Effector memory CD8-positive, alpha-beta T cell (primary cell): ENCODE measurements around the gene UBE4A.

ENCODE experiments used
- ATAC-seq: fragments of 150-1000 bp; cut with Tn5 transposase; replicated peaks from 2 replicates; pipeline ENCODE4 v1.10.0; 2021; ENCODE audit warnings: mild to moderate bottlenecking, moderate library complexity
- DNase-seq, 3 experiments: peaks; one replicate each; pipeline ENCODE4 v3.0.0; 2021
- H3K27ac Mint-ChIP-seq, 2 donors: one replicate each; pipeline ENCODE4 v1.8.0; 2022; ENCODE audit warnings: mild to moderate bottlenecking in 2 of 2, mixed read lengths in 2 of 2, moderate library complexity in 2 of 2
- H3K27me3 Mint-ChIP-seq, 2 donors: one replicate each; pipeline ENCODE4 v1.8.0; 2022; ENCODE audit warnings: mixed read lengths in 2 of 2
- H3K36me3 Mint-ChIP-seq: one replicate; pipeline ENCODE4 v1.8.0; 2022; ENCODE audit warnings: mild to moderate bottlenecking, moderate library complexity, mixed read lengths; ENCODE audit not compliant: insufficient read depth
- H3K4me1 Mint-ChIP-seq, 2 donors: one replicate each; pipeline ENCODE4 v1.8.0; 2022; ENCODE audit warnings: low read depth in 2 of 2, mixed read lengths in 2 of 2
- H3K4me3 Mint-ChIP-seq, 2 donors: one replicate each; pipeline ENCODE4 v1.8.0; 2022; ENCODE audit warnings: mild to moderate bottlenecking in 2 of 2, mixed read lengths in 2 of 2, moderate library complexity in 2 of 2
- H3K9me3 Mint-ChIP-seq, 2 donors: one replicate each; pipeline ENCODE4 v1.8.0; 2022; ENCODE audit warnings: mixed read lengths in 2 of 2

The UBE4A gene

DNA sequence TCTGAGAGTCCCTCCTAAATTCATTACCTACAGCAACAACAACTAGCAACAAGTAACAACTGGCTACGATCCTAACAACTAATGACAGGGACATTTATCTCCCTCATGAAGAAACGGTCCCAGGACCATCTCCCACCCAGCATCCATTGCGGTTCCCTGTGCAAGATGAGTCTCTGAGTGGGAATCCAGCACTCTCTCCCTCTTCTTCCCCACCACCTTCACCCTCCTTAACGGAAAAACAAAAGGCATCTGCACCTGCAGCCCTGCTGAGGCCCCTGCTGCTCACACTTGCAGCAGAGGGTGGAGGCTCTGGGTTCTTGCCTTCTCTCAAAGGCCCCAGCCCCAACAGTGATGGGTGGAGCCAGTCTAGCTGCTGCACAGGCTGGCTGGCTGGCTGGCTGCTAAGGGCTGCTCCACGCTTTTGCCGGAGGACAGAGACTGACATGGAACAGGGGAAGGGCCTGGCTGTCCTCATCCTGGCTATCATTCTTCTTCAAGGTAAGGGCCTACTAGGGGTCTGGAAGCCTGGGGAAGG lies 15.4 kb upstream of the UBE4A start, which contains the start of gene CD3G:
Gene CD3G, plus strand, starts transcription at position 364 of the 535 bp plus-strand sequence. Its CDS starts 80 bp downstream, at position 444.
- Mint-ChIP-seq H3K27me3 (no peaks in the 10 kb centered on the region), H3K4me1 (peaks cover 70 to 86% of the 10 kb centered on the region in 2 donors), H3K9me3 (no peaks in the 10 kb centered on the region), H3K36me3 (peaks cover 45% of the 10 kb centered on the region), H3K4me3 (peak within 1 kb of the TSS; percentile 73 to 95), H3K27ac (peak within 1 kb of the TSS; percentile 95 to 97)
- DNase-seq (peak; percentile 53 to 59 (median 58)), ATAC-seq (peak; percentile 68)

DNA sequence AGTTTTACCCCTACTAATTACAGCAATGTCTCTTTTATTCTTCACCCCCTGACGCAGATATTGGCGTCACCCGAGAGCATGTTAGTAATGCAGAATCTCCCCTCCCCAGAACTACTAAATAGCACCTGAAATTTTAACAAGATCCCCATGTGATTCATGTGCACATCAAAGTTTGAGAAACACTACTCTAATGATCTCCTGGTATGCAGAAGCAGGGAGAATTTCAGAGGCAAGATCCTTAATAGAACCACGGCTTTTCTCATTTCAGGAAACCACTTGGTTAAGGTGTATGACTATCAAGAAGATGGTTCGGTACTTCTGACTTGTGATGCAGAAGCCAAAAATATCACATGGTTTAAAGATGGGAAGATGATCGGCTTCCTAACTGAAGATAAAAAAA lies 9.9 kb upstream of the UBE4A start:
- no peak for ATAC-seq
- Mint-ChIP-seq H3K27ac (peak overlapping the region in 1 of 2 donors; percentile 89), H3K36me3 (peaks cover 67% of the 10 kb centered on the region), H3K27me3 (no peaks in the 10 kb centered on the region), H3K4me3 (peak overlapping the region in 1 of 2 donors; percentile 8), H3K9me3 (no peaks in the 10 kb centered on the region), H3K4me1 (peaks cover 36 to 61% of the 10 kb centered on the region in 2 donors)
- no peak for DNase-seq

DNA sequence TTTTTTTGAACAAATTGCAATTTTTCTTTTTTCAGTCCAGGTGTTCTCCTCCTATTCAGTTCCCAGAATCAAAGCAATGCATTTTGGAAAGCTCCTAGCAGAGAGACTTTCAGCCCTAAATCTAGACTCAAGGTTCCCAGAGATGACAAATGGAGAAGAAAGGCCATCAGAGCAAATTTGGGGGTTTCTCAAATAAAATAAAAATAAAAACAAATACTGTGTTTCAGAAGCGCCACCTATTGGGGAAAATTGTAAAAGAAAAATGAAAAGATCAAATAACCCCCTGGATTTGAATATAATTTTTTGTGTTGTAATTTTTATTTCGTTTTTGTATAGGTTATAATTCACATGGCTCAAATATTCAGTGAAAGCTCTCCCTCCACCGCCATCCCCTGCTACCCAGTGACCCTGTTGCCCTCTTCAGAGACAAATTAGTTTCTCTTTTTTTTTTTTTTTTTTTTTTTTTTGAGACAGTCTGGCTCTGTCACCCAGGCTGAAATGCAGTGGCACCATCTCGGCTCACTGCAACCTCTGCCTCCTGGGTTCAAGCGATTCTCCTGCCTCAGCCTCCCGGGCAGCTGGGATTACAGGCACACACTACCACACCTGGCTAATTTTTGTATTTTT lies 6.2 kb upstream of the UBE4A start:
- ATAC-seq (peak; percentile 47), DNase-seq (no peak)
- no peaks in the 10 kb centered on the region for H3K9me3 Mint-ChIP-seq
- H3K36me3 Mint-ChIP-seq: peaks cover 67% of the 10 kb centered on the region
- H3K27ac Mint-ChIP-seq: peak overlapping the region; percentile 65 to 80
- no peak overlapping the region for H3K4me3 Mint-ChIP-seq
- peaks cover 10 to 28% of the 10 kb centered on the region in 2 donors for H3K4me1 Mint-ChIP-seq
- H3K27me3 Mint-ChIP-seq: no peaks in the 10 kb centered on the region

DNA sequence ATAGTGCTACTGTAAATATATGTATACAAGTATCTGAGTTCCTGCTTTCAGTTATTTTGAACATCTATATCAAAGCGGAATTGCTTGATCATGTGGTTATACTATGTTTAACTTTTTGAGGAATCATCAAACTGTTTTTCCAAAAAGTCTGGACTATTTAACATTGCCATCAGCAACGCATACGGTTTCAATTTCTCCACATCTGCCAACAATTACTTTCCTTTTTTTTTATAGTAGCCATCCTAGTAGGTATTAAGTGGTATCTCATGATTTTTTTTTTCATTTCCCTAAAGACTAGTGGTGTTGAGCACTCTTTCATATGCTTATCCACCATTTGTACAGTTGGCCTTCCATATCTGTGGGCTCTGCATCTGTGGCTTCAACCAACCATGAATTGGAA lies 1.3 kb upstream of the UBE4A start:
- Mint-ChIP-seq H3K27ac (peak overlapping the region; percentile 96 to 99), H3K27me3 (no peaks in the 10 kb centered on the region), H3K36me3 (peaks cover 37% of the 10 kb centered on the region), H3K4me1 (peaks cover 30 to 42% of the 10 kb centered on the region in 2 donors), H3K4me3 (no peak overlapping the region), H3K9me3 (no peaks in the 10 kb centered on the region)
- no peak for ATAC-seq
- no peak for DNase-seq

DNA sequence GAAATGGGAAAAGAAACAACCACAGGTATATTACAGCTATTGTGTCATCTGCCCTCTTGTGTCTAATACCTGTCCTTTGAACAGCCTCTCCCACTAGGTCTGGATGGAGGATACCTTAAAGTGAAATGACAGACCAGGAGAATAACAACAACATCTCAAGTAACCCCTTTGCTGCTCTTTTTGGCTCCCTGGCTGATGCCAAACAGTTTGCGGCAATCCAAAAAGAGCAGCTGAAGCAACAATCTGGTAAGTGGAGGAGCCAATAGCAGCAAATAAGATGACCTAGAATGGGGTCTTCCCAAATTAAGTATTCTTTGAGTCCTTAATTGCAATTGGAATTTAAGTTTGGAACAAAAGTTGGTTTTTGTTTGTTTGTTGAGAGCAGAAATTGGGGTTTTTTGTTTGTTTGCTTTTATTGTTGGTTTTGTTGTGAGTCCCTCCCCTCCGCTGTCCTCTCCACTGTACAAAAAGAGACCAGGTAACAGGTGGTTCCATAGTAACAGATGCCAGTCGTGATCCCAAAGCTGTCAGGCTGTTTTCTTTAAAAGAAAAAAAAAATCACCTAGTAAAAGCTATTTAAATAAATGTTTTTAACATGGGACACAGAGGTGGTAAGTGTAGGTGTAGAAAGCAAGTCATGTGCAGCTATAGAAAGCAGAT lies 5.7 kb downstream of the UBE4A start:
- DNase-seq (no peak), ATAC-seq (no peak)
- Mint-ChIP-seq H3K27ac (no peak overlapping the region), H3K27me3 (no peaks in the 10 kb centered on the region), H3K4me3 (no peak overlapping the region), H3K9me3 (no peaks in the 10 kb centered on the region), H3K4me1 (peaks cover 21 to 32% of the 10 kb centered on the region in 2 donors), H3K36me3 (peaks cover 66% of the 10 kb centered on the region)

DNA sequence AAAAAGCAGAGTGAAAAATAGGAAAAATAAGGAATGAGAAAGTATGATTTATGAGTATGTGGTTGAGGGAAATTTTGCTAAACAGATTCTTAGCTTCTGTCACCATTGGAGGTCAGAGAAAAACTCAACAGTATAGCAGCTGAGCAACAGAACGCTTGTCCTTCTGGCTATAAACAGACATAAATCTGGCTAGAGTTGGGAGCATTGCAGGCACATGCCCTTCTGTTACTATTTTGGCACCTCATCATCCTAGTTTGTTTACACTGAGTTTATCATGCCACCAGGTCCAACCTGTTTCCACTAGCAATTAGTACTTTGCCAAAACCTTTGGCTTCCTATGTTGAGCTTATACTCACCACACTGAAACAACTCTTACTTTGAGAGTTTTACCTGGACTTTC lies 6.9 kb downstream of the UBE4A start:
- H3K4me1 Mint-ChIP-seq: peaks cover 16 to 28% of the 10 kb centered on the region in 2 donors
- peak overlapping the region in 1 of 2 donors; percentile 16 for H3K27ac Mint-ChIP-seq
- no peak for DNase-seq
- H3K9me3 Mint-ChIP-seq: no peaks in the 10 kb centered on the region
- no peaks in the 10 kb centered on the region for H3K27me3 Mint-ChIP-seq
- H3K4me3 Mint-ChIP-seq: no peak overlapping the region
- ATAC-seq: no peak
- peaks cover 78% of the 10 kb centered on the region for H3K36me3 Mint-ChIP-seq

DNA sequence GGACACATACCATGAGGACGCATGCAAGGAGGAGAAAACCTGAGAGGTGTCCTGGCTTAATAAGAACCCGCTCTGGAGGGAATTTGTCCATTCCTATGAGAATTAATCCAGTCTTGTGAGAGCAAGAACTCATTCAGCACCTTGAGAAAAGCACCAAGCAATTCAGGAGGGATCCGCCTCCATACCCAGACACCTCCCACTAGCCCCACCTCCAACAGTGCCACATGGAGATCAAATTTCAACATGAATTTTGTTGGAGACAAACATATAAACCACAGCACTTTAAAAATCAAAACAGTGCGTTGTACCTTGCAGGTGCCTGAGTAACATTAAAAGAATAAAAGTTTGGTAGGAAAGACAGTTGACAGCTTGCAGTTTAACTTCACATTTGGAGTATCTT lies 11.4 kb downstream of the UBE4A start:
- no peak overlapping the region for H3K27ac Mint-ChIP-seq

DNA sequence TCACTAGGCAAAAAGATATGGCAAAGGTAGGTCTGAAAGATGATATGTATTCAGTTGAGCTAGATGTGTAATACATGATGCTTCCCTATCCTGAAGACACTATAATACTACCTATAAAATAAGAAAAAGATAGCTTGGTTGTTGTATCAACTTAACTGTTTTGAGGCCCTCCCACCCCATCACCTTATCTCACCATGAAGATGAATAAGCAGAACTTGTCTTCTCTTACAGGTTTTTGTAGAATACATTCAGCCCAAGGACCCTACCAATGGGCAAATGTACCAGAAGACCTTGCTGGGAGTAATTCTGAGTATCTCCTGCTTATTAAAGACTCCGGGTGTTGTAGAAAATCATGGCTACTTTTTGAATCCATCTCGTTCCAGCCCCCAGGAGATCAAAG lies 13.9 kb downstream of the UBE4A start:
- no peaks in the 10 kb centered on the region for H3K27me3 Mint-ChIP-seq
- ATAC-seq (no peak), DNase-seq (no peak)
- no peak overlapping the region for H3K4me3 Mint-ChIP-seq
- peaks cover 100% of the 10 kb centered on the region for H3K36me3 Mint-ChIP-seq
- no peak overlapping the region for H3K27ac Mint-ChIP-seq
- H3K9me3 Mint-ChIP-seq: no peaks in the 10 kb centered on the region
- H3K4me1 Mint-ChIP-seq: no peaks in the 10 kb centered on the region

More for the DNA sequence above, 11.4 kb downstream of the UBE4A start:
- Mint-ChIP-seq H3K4me1 (no peaks in the 10 kb centered on the region), H3K4me3 (no peak overlapping the region), H3K36me3 (peaks cover 99% of the 10 kb centered on the region), H3K9me3 (no peaks in the 10 kb centered on the region), H3K27me3 (no peaks in the 10 kb centered on the region)
- ATAC-seq: no peak
- no peak for DNase-seq

DNA sequence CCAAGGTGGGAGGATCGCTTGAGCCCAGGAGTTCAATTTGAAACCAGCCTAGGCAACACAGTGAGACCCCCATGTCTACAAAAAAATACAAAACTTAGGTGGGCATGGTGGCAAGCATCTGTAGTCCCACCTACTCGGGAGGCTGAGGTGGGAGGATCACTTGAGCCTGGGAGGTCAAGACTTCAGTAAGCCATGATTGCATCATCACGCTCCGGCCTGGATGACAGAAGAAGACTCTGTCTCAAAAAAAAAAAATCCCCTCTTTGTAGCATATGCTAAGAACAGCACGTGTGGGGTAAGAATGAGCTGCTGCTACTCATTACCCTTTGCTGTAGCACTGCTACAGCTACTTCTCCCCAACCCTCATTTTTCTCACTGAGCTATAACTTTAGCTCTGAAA lies 14.5 kb downstream of the UBE4A start:
- H3K27me3 Mint-ChIP-seq: no peaks in the 10 kb centered on the region
- peaks cover 100% of the 10 kb centered on the region for H3K36me3 Mint-ChIP-seq
- no peak for ATAC-seq
- no peak for DNase-seq
- H3K27ac Mint-ChIP-seq: no peak overlapping the region
- H3K4me1 Mint-ChIP-seq: no peaks in the 10 kb centered on the region
- no peak overlapping the region for H3K4me3 Mint-ChIP-seq
- no peaks in the 10 kb centered on the region for H3K9me3 Mint-ChIP-seq

DNA sequence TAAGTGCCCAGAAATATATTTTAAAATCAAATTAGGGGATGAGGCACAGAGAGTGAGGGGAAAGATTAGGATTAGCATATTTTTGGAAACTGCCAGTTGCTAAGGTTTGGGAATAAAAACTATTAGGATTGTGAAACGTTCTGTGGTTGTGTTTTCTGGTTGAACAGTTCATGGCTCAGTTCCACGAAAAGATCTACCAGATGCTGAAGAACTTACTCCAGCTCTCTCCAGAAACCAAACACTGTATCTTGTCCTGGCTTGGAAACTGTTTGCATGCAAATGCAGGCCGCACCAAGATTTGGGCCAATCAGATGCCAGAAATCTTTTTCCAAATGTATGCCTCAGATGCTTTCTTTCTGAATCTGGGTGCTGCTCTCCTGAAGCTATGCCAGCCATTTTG lies 15.3 kb downstream of the UBE4A start:
- H3K27ac Mint-ChIP-seq: peak overlapping the region in 1 of 2 donors; percentile 38
- H3K36me3 Mint-ChIP-seq: peaks cover 100% of the 10 kb centered on the region
- ATAC-seq (no peak), DNase-seq (no peak)
- H3K27me3 Mint-ChIP-seq: no peaks in the 10 kb centered on the region
- H3K4me3 Mint-ChIP-seq: no peak overlapping the region
- H3K4me1 Mint-ChIP-seq: no peaks in the 10 kb centered on the region
- no peaks in the 10 kb centered on the region for H3K9me3 Mint-ChIP-seq

DNA sequence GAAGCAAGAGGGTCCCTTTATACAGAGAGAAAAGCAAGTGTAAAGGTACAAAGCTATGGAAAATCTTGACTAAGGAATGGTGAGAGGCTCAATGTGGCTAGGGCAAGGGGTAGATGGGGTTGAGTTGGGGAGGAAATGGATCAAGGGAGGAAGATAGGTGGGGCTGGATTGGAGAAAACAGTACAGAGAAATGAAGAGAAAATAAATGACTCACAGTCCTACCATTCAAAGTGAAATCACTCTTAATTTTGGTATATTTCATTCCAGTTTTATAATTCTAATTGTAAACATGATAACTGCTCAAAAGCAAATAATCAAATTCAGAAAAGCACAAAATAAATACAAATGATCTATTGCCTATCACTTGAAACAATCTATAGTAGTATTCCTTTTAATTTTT lies 16.6 kb downstream of the UBE4A start:
- no peaks in the 10 kb centered on the region for H3K27me3 Mint-ChIP-seq
- no peak for DNase-seq
- H3K4me3 Mint-ChIP-seq: no peak overlapping the region
- no peaks in the 10 kb centered on the region for H3K9me3 Mint-ChIP-seq
- H3K4me1 Mint-ChIP-seq: no peaks in the 10 kb centered on the region
- ATAC-seq: no peak
- peaks cover 91% of the 10 kb centered on the region for H3K36me3 Mint-ChIP-seq
- H3K27ac Mint-ChIP-seq: peak overlapping the region in 1 of 2 donors; percentile 6

DNA sequence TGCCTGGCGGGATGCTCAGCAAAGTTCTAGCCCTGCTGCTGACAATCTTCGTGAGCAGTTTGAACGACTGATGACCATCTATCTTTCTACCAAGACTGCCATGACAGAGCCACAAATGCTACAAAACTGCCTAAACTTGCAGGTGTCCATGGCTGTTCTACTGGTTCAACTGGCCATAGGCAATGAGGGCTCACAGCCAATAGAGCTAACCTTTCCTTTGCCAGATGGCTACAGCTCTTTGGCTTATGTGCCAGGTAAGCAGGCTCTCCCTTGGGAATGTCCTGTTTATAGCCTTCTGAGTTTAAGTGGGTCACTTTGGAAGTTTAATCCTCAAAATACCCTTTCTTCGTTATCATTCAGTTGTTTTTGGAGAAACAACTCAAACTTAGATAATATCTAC lies 20.1 kb downstream of the UBE4A start:
- DNase-seq: no peak
- ATAC-seq: no peak

DNA sequence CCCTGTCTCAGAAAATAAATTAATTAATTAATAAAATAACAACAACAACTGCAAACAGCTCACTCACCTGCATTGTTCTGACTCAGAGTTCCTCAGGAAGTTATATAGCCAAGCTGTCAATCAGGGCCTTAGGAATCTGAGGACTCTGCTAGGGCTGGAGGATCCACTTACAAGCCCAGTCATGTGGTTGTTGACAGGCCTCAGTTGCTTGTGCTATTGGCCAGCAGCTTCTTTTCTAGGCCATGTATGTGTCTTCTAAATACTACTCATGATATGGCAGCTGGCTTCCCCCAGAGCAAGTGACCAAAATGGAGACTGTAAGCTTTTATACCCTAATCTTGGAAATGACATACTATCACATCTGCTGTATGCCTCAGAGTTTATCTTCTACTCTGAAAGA lies 21.2 kb downstream of the UBE4A start:
- H3K4me1 Mint-ChIP-seq: no peaks in the 10 kb centered on the region
- H3K4me3 Mint-ChIP-seq: no peak overlapping the region
- H3K27ac Mint-ChIP-seq: no peak overlapping the region
- peaks cover 89% of the 10 kb centered on the region for H3K36me3 Mint-ChIP-seq
- H3K27me3 Mint-ChIP-seq: no peaks in the 10 kb centered on the region
- ATAC-seq (no peak), DNase-seq (no peak)
- H3K9me3 Mint-ChIP-seq: no peaks in the 10 kb centered on the region

More for the DNA sequence above, 20.1 kb downstream of the UBE4A start:
- peak overlapping the region in 1 of 2 donors; percentile 12 for H3K27ac Mint-ChIP-seq
- H3K9me3 Mint-ChIP-seq: no peaks in the 10 kb centered on the region
- H3K4me1 Mint-ChIP-seq: no peaks in the 10 kb centered on the region
- peaks cover 89% of the 10 kb centered on the region for H3K36me3 Mint-ChIP-seq
- no peak overlapping the region for H3K4me3 Mint-ChIP-seq
- H3K27me3 Mint-ChIP-seq: no peaks in the 10 kb centered on the region

DNA sequence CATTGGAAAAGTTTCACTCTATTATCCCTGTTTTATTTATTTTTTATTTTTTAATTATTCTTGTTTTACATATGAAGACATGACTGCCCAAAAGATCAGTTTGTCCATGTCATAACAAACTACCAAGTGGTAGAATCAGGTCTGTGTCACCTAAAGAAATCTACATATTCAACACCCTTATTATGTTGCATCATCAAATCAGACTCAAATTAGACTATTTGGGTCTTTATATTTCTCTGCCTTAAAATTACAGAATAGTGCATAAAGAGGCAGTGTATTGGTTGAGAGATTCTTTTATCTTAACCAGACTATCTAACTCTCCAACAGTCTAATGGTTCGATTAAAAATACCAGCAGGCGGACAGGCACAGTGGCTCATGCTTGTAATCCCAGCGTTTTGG lies 23.6 kb downstream of the UBE4A start:
- Mint-ChIP-seq H3K9me3 (no peaks in the 10 kb centered on the region), H3K27ac (no peak overlapping the region), H3K4me3 (no peak overlapping the region), H3K36me3 (peaks cover 89% of the 10 kb centered on the region), H3K4me1 (no peaks in the 10 kb centered on the region), H3K27me3 (no peaks in the 10 kb centered on the region)
- ATAC-seq (no peak), DNase-seq (no peak)
